Transverse colon (tissue), 4 donors: Measurements from ENCODE around the gene ZNF329. TPM values are rescaled to one million over a fixed set of nuclear protein-coding genes. Genes with fewer than 3 reads are reported as not detected.

ENCODE experiments used
- DNase-seq: peaks from one replicate; pipeline ENCODE4 v3.0.0-alpha.2; 2019
- H3K27ac ChIP-seq, 4 donors: fragments of 200-600 bp; sonication (generic); 2 replicates each; pipeline ENCODE4 v1.5.1; 2016 to 2018; ENCODE audit warnings: inconsistent platforms in 4 of 4
- H3K27me3 ChIP-seq: fragments of 200-600 bp; sonication (generic); 2 replicates; pipeline ENCODE4 v1.5.1; 2017; ENCODE audit warnings: inconsistent platforms
- H3K36me3 ChIP-seq, 4 donors: fragments of 200-600 bp; sonication (generic); 2 replicates each; pipeline ENCODE4 v1.5.1; 2017 to 2019; ENCODE audit warnings: inconsistent platforms in 4 of 4
- H3K4me1 ChIP-seq, 4 donors: fragments of 200-600 bp; sonication (generic); 2 replicates each; pipeline ENCODE4 v1.5.1; 2017 to 2020; ENCODE audit warnings: inconsistent platforms in 4 of 4
- H3K4me3 ChIP-seq, 4 donors: fragments of 200-600 bp; sonication (generic); 1 replicate in 1 of 4; 2 replicates in 3 of 4; pipeline versions ENCODE4 v1.5.1 to v1.6.1; 2017 to 2019; ENCODE audit warnings: inconsistent platforms in 4 of 4
- H3K9me3 ChIP-seq, 2 donors: fragments of 200-600 bp; sonication (generic); 2 replicates each; pipeline ENCODE4 v1.5.1; 2017 to 2019; ENCODE audit warnings: inconsistent platforms in 2 of 2
- CTCF ChIP-seq, 5 experiments: fragments of 200-600 bp in 3 of 5; fragments of 450-650 bp in 2 of 5; sonication (generic) in 3 of 5; IDR thresholded peaks; 1 replicate in 2 of 5; 2 replicates in 3 of 5; pipeline ENCODE4 v1.5.1; 2016 to 2017; ENCODE audit warnings: antibody characterized with exemption in 5 of 5, inconsistent platforms in 3 of 5, mild to moderate bottlenecking in 2 of 5, moderate library complexity in 1 of 5
- EP300 ChIP-seq: sonication (generic); formaldehyde crosslinking; IDR thresholded peaks from one replicate; pipeline ENCODE4 v1.6.1; 2017; ENCODE audit warnings: antibody characterized with exemption, low read depth
- POLR2A ChIP-seq: fragments of 450-650 bp; IDR thresholded peaks from one replicate; pipeline ENCODE4 v1.6.1; 2016; ENCODE audit warnings: antibody characterized with exemption, mild to moderate bottlenecking, moderate library complexity
- POLR2AphosphoS5 ChIP-seq, 3 donors: sonication (generic); formaldehyde crosslinking; IDR thresholded peaks; one replicate each; pipeline ENCODE4 v1.6.1; 2016; ENCODE audit warnings: antibody characterized with exemption in 3 of 3
- WGBS, 2 donors: methylation state at CpG; one replicate each; pipeline ENCODE4 v1.1.5; 2018; ENCODE audit warnings: low coverage in 1 of 2; 5-methylcytosine and 5-hydroxymethylcytosine counted together
- in situ Hi-C, 4 donors: fragments of 200-750 bp; cut with MboI; loops; one replicate each; pipeline versions ENCODE4 v1.15.0 to v1.15.1; 2017; ENCODE audit warnings: low sequenced_read_pairs in 3 of 4, low pct_ligation_motif_present in 1 of 4, low pct_unique_long_range_greater_than_20kb in 1 of 4
- intact Hi-C: fragments of 100-400 bp; cut with DNase I; formaldehyde crosslinking; loops from one replicate; pipeline ENCODE4 v1.15.1; 2023; ENCODE audit warnings: low total_unique reads
- total RNA-seq, 4 donors: library from RNA; depleted of rRNA; stranded (reverse); fragments of >200 nt; gene quantifications; one replicate each; pipeline ENCODE4 v1.1.0, GENCODE V29; 2016

ZNF329 gene
- 1 to 10 TPM in 3 of 4 donors, under 1 TPM in 1; 0.60 to 5.5 (median 4.0) TPM for total RNA-seq

GRCh38 chr19:58150328-58150921 lies at the start of gene ZNF329:
ZNF329 (minus strand) TSS chr19:58150789; CDS start chr19:58129503, 21,286 bp downstream.
- TF ChIP-seq EP300 (no peak), POLR2A (peak; percentile 56), POLR2AphosphoS5 (IDR thresholded peaks at IDR 0.05) (peak; percentile 37 to 63 (median 45)), CTCF (IDR thresholded peaks at IDR 0.05) (peak in 1 of 5 experiments; percentile 10)
- Histone ChIP-seq H3K27me3 (no peaks in the 10 kb centered on the region), H3K4me1 (peaks cover 0 to 34% (median 21%) of the 10 kb centered on the region in 4 donors), H3K36me3 (peaks cover 0 to 5% (median 0%) of the 10 kb centered on the region in 4 donors), H3K27ac (peak within 1 kb of the TSS; percentile 77 to 92 (median 85)), H3K4me3 (peak within 1 kb of the TSS; percentile 81 to 100 (median 86)), H3K9me3 (peaks cover 15 to 18% of the 10 kb centered on the region in 2 donors)
- peak; percentile 87 for DNase-seq
- in situ Hi-C loops: loop anchor here in 2 of 4 donors (10.0 kb wide), 2 partner anchors 126 to 406 kb away; partner anchors contain the start of gene ZNF776 (in 1 of the 2)
- 0 to 6% methylated on average over 6 to 62 of the region's 62 CpGs for WGBS, 2 donors
- intact Hi-C loops: no loop called here

GRCh38 chr19:58196901-58197616 lies 46.5 kb upstream of the ZNF329 start:
- no peak for DNase-seq
- 63 to 64% methylated on average over 6 of the region's 6 CpGs for WGBS, 2 donors
- Histone ChIP-seq H3K9me3 (peaks cover 97 to 100% of the 10 kb centered on the region in 2 donors), H3K4me1 (no peaks in the 10 kb centered on the region), H3K27me3 (no peaks in the 10 kb centered on the region), H3K27ac (no peak overlapping the region), H3K4me3 (no peak overlapping the region), H3K36me3 (peaks cover 0 to 97% (median 50%) of the 10 kb centered on the region in 4 donors)
- in situ Hi-C loops (no loop called here), intact Hi-C loops (no loop called here)
- TF ChIP-seq CTCF (IDR thresholded peaks at IDR 0.05) (no peak), POLR2A (no peak), EP300 (no peak), POLR2AphosphoS5 (IDR thresholded peaks at IDR 0.05) (no peak)

GRCh38 chr19:58183817-58184215 lies 33.2 kb upstream of the ZNF329 start:
- H3K4me1 ChIP-seq: peaks cover 0 to 14% (median 3%) of the 10 kb centered on the region in 4 donors
- H3K27me3 ChIP-seq: no peaks in the 10 kb centered on the region
- no peak for DNase-seq
- H3K27ac ChIP-seq: peak overlapping the region; percentile 93 to 98 (median 97)
- WGBS, 2 donors: 33 to 80% methylated on average over 1 to 13 of the region's 13 CpGs
- H3K9me3 ChIP-seq: peaks cover 82 to 85% of the 10 kb centered on the region in 2 donors
- H3K36me3 ChIP-seq: peaks cover 3 to 74% (median 24%) of the 10 kb centered on the region in 4 donors
- intact Hi-C loops (no loop called here), in situ Hi-C loops (no loop called here)
- peak overlapping the region; percentile 73 to 88 (median 80) for H3K4me3 ChIP-seq
- TF ChIP-seq POLR2AphosphoS5 (IDR thresholded peaks at IDR 0.05) (no peak), POLR2A (no peak)

GRCh38 chr19:58182989-58183816 lies 32.6 kb upstream of the ZNF329 start, which contains the start of gene ZNF274:
ZNF274 (plus strand) TSS chr19:58183061; CDS start chr19:58183966, 905 bp downstream.
- peaks cover 0 to 14% (median 3%) of the 10 kb centered on the region in 4 donors for H3K4me1 ChIP-seq
- WGBS, 2 donors: 1% methylated on average over 41 of the region's 80 CpGs; no CpG with 5 or more reads in 1 of the 2 donors
- peaks cover 85 to 86% of the 10 kb centered on the region in 2 donors for H3K9me3 ChIP-seq
- in situ Hi-C loops: no loop called here
- TF ChIP-seq EP300: no peak
- peak; percentile 17 to 92 (median 90) for TF ChIP-seq POLR2AphosphoS5 (IDR thresholded peaks at IDR 0.05)
- peak; percentile 92 for TF ChIP-seq POLR2A
- TF ChIP-seq CTCF (IDR thresholded peaks at IDR 0.05): no peak
- peak; percentile 94 for DNase-seq
- H3K27ac ChIP-seq: peak within 1 kb of the TSS; percentile 93 to 98 (median 97)
- intact Hi-C loops: no loop called here
- no peaks in the 10 kb centered on the region for H3K27me3 ChIP-seq
- H3K36me3 ChIP-seq: peaks cover 3 to 74% (median 22%) of the 10 kb centered on the region in 4 donors
- H3K4me3 ChIP-seq: peak within 1 kb of the TSS; percentile 73 to 88 (median 80)
